HUES48 (cell line): ENCODE measurements around the gene UBE2QL1.

ENCODE experiments used
- H3K27ac ChIP-seq: one replicate; pipeline ENCODE4 v1.7.0; 2013; ENCODE audit warnings: low read depth, low read length, inconsistent platforms
- H3K27me3 ChIP-seq: 2 replicates; pipeline ENCODE4 v1.6.1; 2013; ENCODE audit warnings: mild to moderate bottlenecking, low read length; ENCODE audit not compliant: control insufficient read depth, insufficient read depth
- H3K36me3 ChIP-seq: 2 replicates; pipeline ENCODE4 v1.6.1; 2013; ENCODE audit warnings: low read length; ENCODE audit not compliant: control insufficient read depth, insufficient read depth
- H3K4me1 ChIP-seq: 2 replicates; pipeline ENCODE4 v1.6.1; 2013; ENCODE audit warnings: mild to moderate bottlenecking, low read length; ENCODE audit not compliant: control insufficient read depth, insufficient read depth
- H3K4me3 ChIP-seq: 2 replicates; pipeline ENCODE4 v1.5.1; 2013; ENCODE audit warnings: mild to moderate bottlenecking, low read depth, low read length
- H3K9ac ChIP-seq: 2 replicates; pipeline ENCODE4 v1.6.1; 2013; ENCODE audit warnings: mild to moderate bottlenecking, low read depth, low read length, moderate library complexity
- H3K9me3 ChIP-seq: 2 replicates; pipeline ENCODE4 v1.6.1; 2013; ENCODE audit warnings: low read length; ENCODE audit not compliant: control insufficient read depth, insufficient read depth

The UBE2QL1 gene

GRCh38 chr5:6498968-6499367, 50.3 kb downstream of the UBE2QL1 start:
- Histone ChIP-seq H3K4me3 (no peak overlapping the region), H3K9me3 (no peaks in the 10 kb centered on the region), H3K4me1 (no peaks in the 10 kb centered on the region), H3K36me3 (no peaks in the 10 kb centered on the region), H3K27ac (no peak overlapping the region), H3K27me3 (no peaks in the 10 kb centered on the region), H3K9ac (no peak overlapping the region)

- Histone ChIP-seq H3K27ac (no peak overlapping the region), H3K36me3 (no peaks in the 10 kb centered on the region), H3K4me3 (no peak overlapping the region), H3K9ac (no peak overlapping the region), H3K9me3 (no peaks in the 10 kb centered on the region), H3K4me1 (no peaks in the 10 kb centered on the region), H3K27me3 (no peaks in the 10 kb centered on the region)
Observed at GRCh38 chr5:6501701-6502100, 53.0 kb downstream of the UBE2QL1 start.

- H3K27me3 ChIP-seq = no peaks in the 10 kb centered on the region
- H3K9me3 ChIP-seq = no peaks in the 10 kb centered on the region
- no peak overlapping the region for H3K9ac ChIP-seq
- H3K36me3 ChIP-seq = no peaks in the 10 kb centered on the region
- H3K27ac ChIP-seq = no peak overlapping the region
- no peak overlapping the region for H3K4me3 ChIP-seq
- no peaks in the 10 kb centered on the region for H3K4me1 ChIP-seq
Observed at GRCh38 chr5:6502421-6502820, 53.8 kb downstream of the UBE2QL1 start.

- Histone ChIP-seq H3K9me3 (no peaks in the 10 kb centered on the region), H3K9ac (no peak overlapping the region), H3K36me3 (no peaks in the 10 kb centered on the region), H3K4me1 (no peaks in the 10 kb centered on the region), H3K4me3 (no peak overlapping the region), H3K27me3 (no peaks in the 10 kb centered on the region), H3K27ac (no peak overlapping the region)
Observed at GRCh38 chr5:6503342-6503741, 54.7 kb downstream of the UBE2QL1 start.

GRCh38 chr5:6504677-6505415, 56.2 kb downstream of the UBE2QL1 start:
- Histone ChIP-seq H3K27me3 (no peaks in the 10 kb centered on the region), H3K9me3 (no peaks in the 10 kb centered on the region), H3K4me1 (no peaks in the 10 kb centered on the region), H3K9ac (no peak overlapping the region), H3K27ac (no peak overlapping the region), H3K36me3 (no peaks in the 10 kb centered on the region), H3K4me3 (no peak overlapping the region)

- Histone ChIP-seq H3K4me3 (no peak overlapping the region), H3K36me3 (no peaks in the 10 kb centered on the region), H3K9me3 (no peaks in the 10 kb centered on the region), H3K9ac (no peak overlapping the region), H3K27ac (no peak overlapping the region), H3K4me1 (no peaks in the 10 kb centered on the region), H3K27me3 (no peaks in the 10 kb centered on the region)
Observed at GRCh38 chr5:6505416-6505755, 56.7 kb downstream of the UBE2QL1 start.

- Histone ChIP-seq H3K4me1 (no peaks in the 10 kb centered on the region), H3K27ac (no peak overlapping the region), H3K36me3 (no peaks in the 10 kb centered on the region), H3K4me3 (no peak overlapping the region), H3K9ac (no peak overlapping the region), H3K27me3 (no peaks in the 10 kb centered on the region), H3K9me3 (no peaks in the 10 kb centered on the region)
Observed at GRCh38 chr5:6505783-6506557, 57.3 kb downstream of the UBE2QL1 start.

GRCh38 chr5:6506611-6507010, 58.0 kb downstream of the UBE2QL1 start:
- Histone ChIP-seq H3K27ac (no peak overlapping the region), H3K36me3 (no peaks in the 10 kb centered on the region), H3K4me3 (no peak overlapping the region), H3K27me3 (no peaks in the 10 kb centered on the region), H3K4me1 (no peaks in the 10 kb centered on the region), H3K9ac (no peak overlapping the region), H3K9me3 (no peaks in the 10 kb centered on the region)

- H3K27ac ChIP-seq = no peak overlapping the region
- no peaks in the 10 kb centered on the region for H3K9me3 ChIP-seq
- no peak overlapping the region for H3K9ac ChIP-seq
- H3K4me3 ChIP-seq = no peak overlapping the region
- H3K4me1 ChIP-seq = no peaks in the 10 kb centered on the region
- H3K36me3 ChIP-seq = no peaks in the 10 kb centered on the region
- H3K27me3 ChIP-seq = no peaks in the 10 kb centered on the region
Observed at GRCh38 chr5:6508931-6509330, 60.3 kb downstream of the UBE2QL1 start.

- no peak overlapping the region for H3K9ac ChIP-seq
- H3K4me1 ChIP-seq = no peaks in the 10 kb centered on the region
- no peaks in the 10 kb centered on the region for H3K36me3 ChIP-seq
- no peak overlapping the region for H3K4me3 ChIP-seq
- no peak overlapping the region for H3K27ac ChIP-seq
- H3K9me3 ChIP-seq = no peaks in the 10 kb centered on the region
- H3K27me3 ChIP-seq = no peaks in the 10 kb centered on the region
Observed at GRCh38 chr5:6510132-6510531, 61.5 kb downstream of the UBE2QL1 start.

- H3K4me1 ChIP-seq = no peaks in the 10 kb centered on the region
- no peak overlapping the region for H3K4me3 ChIP-seq
- no peak overlapping the region for H3K9ac ChIP-seq
- no peaks in the 10 kb centered on the region for H3K36me3 ChIP-seq
- no peaks in the 10 kb centered on the region for H3K9me3 ChIP-seq
- H3K27me3 ChIP-seq = no peaks in the 10 kb centered on the region
- H3K27ac ChIP-seq = no peak overlapping the region
Observed at GRCh38 chr5:6510973-6511372, 62.3 kb downstream of the UBE2QL1 start.
